K562 (cell line): ENCODE data around the gene MLIP. TPM values are rescaled to one million over a fixed set of nuclear protein-coding genes. Genes with fewer than 3 reads are reported as not detected.

ENCODE experiments used
- ATAC-seq: fragments of 200-7000 bp; cut with Tn5 transposase; 3 replicates; pipeline ENCODE4 v1.9.1; 2020; ENCODE audit warnings: moderate library complexity
- BruUV-seq: library from RNA; stranded (reverse); fragments of 400-500 nt; replicated peaks from 2 replicates; lab custom pipeline; 2021; lab: Mats Ljungman, UMichigan
- CTCF ChIA-PET: fragments of 300-600 bp; formaldehyde crosslinking; extraction: SDS; loops from one replicate; lab custom pipeline; 2021; ENCODE audit warnings: low intra/inter-chr PET ratio; lab: Yijun Ruan, JAX
- POLR2A ChIA-PET: fragments of 300-600, 350-650 bp; sonication (Branson Sonifier 250); formaldehyde crosslinking; extraction: SDS; loops from one replicate; lab custom pipeline; 2021; ENCODE audit warnings: antibody characterized with exemption, inconsistent platforms; lab: Yijun Ruan, JAX
- DNase-seq, 4 experiments: peaks; one replicate each; pipeline versions ENCODE4 v3.0.0 to v3.0.0-alpha.2; 2011 to 2018; ENCODE audit warnings: low spot score in 3 of 4, mixed read lengths in 3 of 4; ENCODE audit errors: extremely low read depth in 1 of 4
- FAIRE-seq: peaks from 2 replicates; lab custom pipeline; 2011; peaks lifted over from hg19 to GRCh38; lab: Jason Lieb, UNC
- H2AFZ ChIP-seq: 2 replicates; pipeline ENCODE4 v1.6.0; 2011; ENCODE audit warnings: low read depth, low read length, control low read depth, inconsistent platforms
- H3K27ac ChIP-seq: fragments of 200-600 bp; 3 replicates; pipeline ENCODE4 v1.8.0; 2011; ENCODE audit warnings: low read depth, mild to moderate bottlenecking, control low read depth, inconsistent platforms, low read length, moderate library complexity, mixed read lengths; ENCODE audit errors: extremely low read depth
- H3K27me3 ChIP-seq, 2 experiments: fragments of 300-600 bp in 1 of 2; 2 replicates in 1 of 2; 3 replicates in 1 of 2; pipeline versions ENCODE4 v1.6.0 to v1.8.0; 2011; ENCODE audit warnings: inconsistent platforms in 2 of 2, low read length in 2 of 2, mild to moderate bottlenecking in 1 of 2, mixed read lengths in 1 of 2, moderate library complexity in 1 of 2; ENCODE audit not compliant: control insufficient read depth in 2 of 2, insufficient read depth in 2 of 2
- H3K36me3 ChIP-seq: fragments of 300-600 bp; 3 replicates; pipeline ENCODE4 v1.8.0; 2011; ENCODE audit warnings: mild to moderate bottlenecking, low read length, inconsistent platforms; ENCODE audit not compliant: control insufficient read depth, insufficient read depth
- H3K4me1 ChIP-seq, 2 experiments: fragments of 200-600 bp in 1 of 2; replicated peaks in 1 of 2; 2 replicates in 1 of 2; 3 replicates in 1 of 2; pipeline versions ENCODE4 v1.5.1 to v1.8.0; 2011; ENCODE audit warnings: inconsistent platforms in 2 of 2, low read length in 2 of 2, mild to moderate bottlenecking in 1 of 2, mixed read lengths in 1 of 2, moderate library complexity in 1 of 2; ENCODE audit not compliant: control insufficient read depth in 2 of 2, insufficient read depth in 2 of 2
- H3K4me2 ChIP-seq: 2 replicates; pipeline ENCODE4 v1.6.1; 2011; ENCODE audit warnings: low read length, control low read depth, inconsistent platforms, mixed read lengths; ENCODE audit not compliant: insufficient read depth
- H3K4me3 ChIP-seq: fragments of 200-600 bp; sonication (generic), shearing (Covaris generic); 2 replicates; pipeline ENCODE4 v1.5.1; 2016; ENCODE audit warnings: control low read depth, inconsistent platforms
- H3K79me2 ChIP-seq: fragments of 200-600 bp; 3 replicates; pipeline ENCODE4 v1.8.0; 2011; ENCODE audit warnings: low read length, inconsistent platforms; ENCODE audit not compliant: control insufficient read depth, insufficient read depth
- H3K9ac ChIP-seq, 2 experiments: 2 replicates each; pipeline versions ENCODE4 v1.6.0 to v1.6.1; 2011; ENCODE audit warnings: low read depth in 2 of 2, low read length in 2 of 2, control low read depth in 1 of 2, inconsistent platforms in 1 of 2, mild to moderate bottlenecking in 1 of 2, mixed read lengths in 1 of 2; ENCODE audit not compliant: insufficient read depth in 1 of 2
- H3K9me1 ChIP-seq: one replicate; pipeline ENCODE4 v1.6.0; 2011; ENCODE audit warnings: inconsistent platforms, mild to moderate bottlenecking, low read length, moderate library complexity; ENCODE audit not compliant: control insufficient read depth, insufficient read depth
- H3K9me3 ChIP-seq: replicated peaks from 2 replicates; pipeline ENCODE4 v1.5.1; 2011; ENCODE audit warnings: low read depth, low read length, inconsistent platforms; ENCODE audit not compliant: control insufficient read depth, insufficient read depth
- H4K20me1 ChIP-seq: replicated peaks from 2 replicates; pipeline ENCODE4 v1.6.1; 2011; ENCODE audit warnings: low read length, inconsistent platforms, mixed read lengths; ENCODE audit not compliant: control insufficient read depth, insufficient read depth
- CEBPG ChIP-seq, 3 experiments: fragments of 200-800 bp in 1 of 3; sonication (Bioruptor generic) in 1 of 3; sonication (generic) in 1 of 3; formaldehyde crosslinking in 1 of 3; IDR thresholded peaks in 2 of 3; conservative IDR thresholded peaks in 1 of 3; 2 replicates each; pipeline versions ENCODE4 v1.6.1 to v1.8.0; 2016 to 2022; ENCODE audit warnings: missing compliant biosample characterization in 2 of 3, missing genetic modification characterization in 2 of 3, mild to moderate bottlenecking in 1 of 3, missing genetic modification reagents in 1 of 3
- GTF2F1 ChIP-seq: IDR thresholded peaks from 2 replicates; pipeline ENCODE4 v1.6.1; 2011; ENCODE audit warnings: low read depth, low read length, improper control_type of control experiment
- JUNB ChIP-seq: fragments of 450-650 bp; formaldehyde crosslinking; conservative IDR thresholded peaks from 2 replicates; pipeline ENCODE4 v1.4.0; 2020; ENCODE audit warnings: mild to moderate bottlenecking
- MTA3 ChIP-seq: fragments of 450-650 bp; formaldehyde crosslinking; IDR thresholded peaks from 2 replicates; pipeline ENCODE4 v1.6.1; 2017; ENCODE audit warnings: mild to moderate bottlenecking, borderline replicate concordance
- ZNF695 ChIP-seq: fragments of 450-650 bp; formaldehyde crosslinking; IDR thresholded peaks from 2 replicates; pipeline ENCODE4 v1.4.0; 2020; ENCODE audit warnings: mild to moderate bottlenecking, moderate library complexity
- whole genome bisulfite sequencing: fragments of 100-300 bp; shearing (Covaris generic); methylation state at CpG from one replicate; pipeline ENCODE4 v1.1.6; 2016; ENCODE audit warnings: low coverage, mixed read lengths; ENCODE audit not compliant: insufficient coverage; ENCODE audit errors: missing lambda C conversion rate; 5-methylcytosine and 5-hydroxymethylcytosine counted together
- in situ Hi-C: fragments of 300-500 bp; cut with MboI; formaldehyde crosslinking; loops from 4 replicates; pipeline ENCODE4 v1.15.0; 2018; ENCODE audit warnings: inconsistent platforms, mixed read lengths
- intact Hi-C: fragments of 100-400 bp; cut with micrococcal nuclease; formaldehyde crosslinking; loops from 2 replicates; pipeline ENCODE4 v1.14.2; 2022
- polyA plus RNA-seq, 8 experiments: library from polyadenylated mRNA; depleted of rRNA in 4 of 8; stranded (reverse) in 5 of 8; unstranded in 3 of 8; fragments of >200 nt; fragmentation: Nextera tagmentation in 2 of 8; fragmentation: Illumina TruSeq in 1 of 8; extraction: Ambion mirVana in 2 of 8; extraction: Trizol in 1 of 8; gene quantifications; 2 replicates each; pipeline versions ENCODE4 v1.2.1 to v1.2.3, GENCODE V29; 2011 to 2014; ENCODE audit warnings: inconsistent platforms in 1 of 8, missing spikeins in 1 of 8
- total RNA-seq, 7 experiments: library from RNA; depleted of rRNA in 6 of 7; stranded (reverse); fragments of >200 nt in 6 of 7; fragmentation: Illumina TruSeq in 2 of 7; extraction: Trizol in 2 of 7; gene quantifications; 2 replicates each; pipeline versions ENCODE4 v1.2.1 to v1.2.3, GENCODE V29; 2011 to 2021; ENCODE audit warnings: low replicate concordance in 1 of 7
- TF ChIP-seq, protein P1 (sequence below): fragments of 450-650 bp; IDR thresholded peaks from 2 replicates; pipeline ENCODE4 v1.6.1; 2016; ENCODE audit warnings: antibody characterized with exemption
- TF ChIP-seq, protein P2 (sequence below): sonication (generic); formaldehyde crosslinking; IDR thresholded peaks from 2 replicates; pipeline ENCODE4 v1.8.0; 2022; ENCODE audit warnings: missing genetic modification reagents, mild to moderate bottlenecking, borderline replicate concordance
- TF ChIP-seq, protein P3 (sequence below): fragments of 250-450 bp; sonication (Bioruptor Pico); IDR thresholded peaks from 2 replicates; pipeline ENCODE4 v1.8.0; 2021; ENCODE audit warnings: moderate library complexity, mild to moderate bottlenecking, inconsistent platforms
- TF ChIP-seq, protein P4 (sequence below): fragments of 450-650 bp; formaldehyde crosslinking; IDR thresholded peaks from 2 replicates; pipeline ENCODE4 v1.4.0; 2020; ENCODE audit warnings: mild to moderate bottlenecking, moderate library complexity
- TF ChIP-seq, protein P5 (sequence below): fragments of 450-650 bp; formaldehyde crosslinking; IDR thresholded peaks from 2 replicates; pipeline ENCODE4 v1.4.0; 2020; ENCODE audit warnings: mild to moderate bottlenecking, mixed read lengths
- TF ChIP-seq, protein P6 (sequence below): fragments of 450-650 bp; formaldehyde crosslinking; IDR thresholded peaks from 2 replicates; pipeline ENCODE4 v1.4.0; 2022; ENCODE audit warnings: missing genetic modification characterization
- TF ChIP-seq, protein P7 (sequence below): fragments of 450-650 bp; IDR thresholded peaks from 2 replicates; pipeline ENCODE4 v1.6.1; 2017; ENCODE audit warnings: mild to moderate bottlenecking, moderate library complexity

The MLIP gene
- total and polyA plus RNA-seq, 9 of the 15 experiments (the other 6 are each of a cell fraction or from before 2014, with no cell fraction given) = not detected

DNA sequence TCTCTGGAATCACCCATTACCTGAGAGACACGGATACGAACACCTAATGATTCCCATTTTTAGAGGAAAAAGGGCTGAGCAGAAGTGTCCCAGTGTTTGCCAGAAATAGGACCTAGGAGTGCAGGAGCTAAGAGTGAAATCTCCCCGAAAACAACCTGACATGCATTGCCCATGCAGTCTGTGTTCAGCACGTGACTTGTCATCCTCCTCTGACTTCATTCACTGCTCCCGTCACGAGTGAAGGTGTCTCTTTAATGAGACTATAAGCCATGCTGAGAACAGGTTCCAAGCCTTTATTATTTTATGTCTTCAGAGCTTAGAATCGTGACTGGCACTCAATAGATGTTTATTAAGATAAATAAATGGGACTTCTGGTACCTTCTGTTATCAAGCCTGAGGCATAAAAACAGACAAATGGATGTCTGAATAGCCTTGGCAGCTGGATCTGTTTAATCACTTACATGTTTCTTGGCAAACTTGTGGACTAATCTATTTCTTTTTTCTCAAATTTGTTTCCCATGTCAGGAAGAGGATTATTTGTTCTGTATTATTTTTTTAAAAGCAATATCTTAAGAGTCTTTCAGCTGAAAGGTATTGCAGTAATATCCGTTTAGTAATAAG lies 3.7 kb upstream of the MLIP start:
- TF ChIP-seq, protein P1, sequence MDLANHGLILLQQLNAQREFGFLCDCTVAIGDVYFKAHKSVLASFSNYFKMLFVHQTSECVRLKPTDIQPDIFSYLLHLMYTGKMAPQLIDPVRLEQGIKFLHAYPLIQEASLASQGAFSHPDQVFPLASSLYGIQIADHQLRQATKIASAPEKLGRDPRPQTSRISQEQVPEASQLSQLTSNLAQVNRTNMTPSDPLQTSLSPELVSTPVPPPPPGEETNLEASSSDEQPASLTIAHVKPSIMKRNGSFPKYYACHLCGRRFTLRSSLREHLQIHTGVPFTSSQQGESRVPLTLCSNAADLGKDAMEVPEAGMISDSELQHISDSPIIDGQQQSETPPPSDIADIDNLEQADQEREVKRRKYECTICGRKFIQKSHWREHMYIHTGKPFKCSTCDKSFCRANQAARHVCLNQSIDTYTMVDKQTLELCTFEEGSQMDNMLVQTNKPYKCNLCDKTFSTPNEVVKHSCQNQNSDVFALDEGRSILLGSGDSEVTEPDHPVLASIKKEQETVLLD = no peak
- no peak for TF ChIP-seq MTA3
- no peak for TF ChIP-seq CEBPG (CRISPR knock-in tag; IDR thresholded peaks at IDR 0.05)
- TF ChIP-seq CEBPG (tag; conservative IDR thresholded peaks at IDR 0.05 in 1 of 2, IDR thresholded peaks at IDR 0.05 in 1 of 2) = no peak
- TF ChIP-seq, protein P2, sequence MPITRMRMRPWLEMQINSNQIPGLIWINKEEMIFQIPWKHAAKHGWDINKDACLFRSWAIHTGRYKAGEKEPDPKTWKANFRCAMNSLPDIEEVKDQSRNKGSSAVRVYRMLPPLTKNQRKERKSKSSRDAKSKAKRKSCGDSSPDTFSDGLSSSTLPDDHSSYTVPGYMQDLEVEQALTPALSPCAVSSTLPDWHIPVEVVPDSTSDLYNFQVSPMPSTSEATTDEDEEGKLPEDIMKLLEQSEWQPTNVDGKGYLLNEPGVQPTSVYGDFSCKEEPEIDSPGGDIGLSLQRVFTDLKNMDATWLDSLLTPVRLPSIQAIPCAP (CRISPR knock-in tag) = no peak
- TF ChIP-seq, protein P3, sequence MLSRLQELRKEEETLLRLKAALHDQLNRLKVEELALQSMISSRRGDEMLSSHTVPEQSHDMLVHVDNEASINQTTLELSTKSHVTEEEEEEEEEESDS (CRISPR knock-in tag) = no peak
- TF ChIP-seq, protein P4, sequence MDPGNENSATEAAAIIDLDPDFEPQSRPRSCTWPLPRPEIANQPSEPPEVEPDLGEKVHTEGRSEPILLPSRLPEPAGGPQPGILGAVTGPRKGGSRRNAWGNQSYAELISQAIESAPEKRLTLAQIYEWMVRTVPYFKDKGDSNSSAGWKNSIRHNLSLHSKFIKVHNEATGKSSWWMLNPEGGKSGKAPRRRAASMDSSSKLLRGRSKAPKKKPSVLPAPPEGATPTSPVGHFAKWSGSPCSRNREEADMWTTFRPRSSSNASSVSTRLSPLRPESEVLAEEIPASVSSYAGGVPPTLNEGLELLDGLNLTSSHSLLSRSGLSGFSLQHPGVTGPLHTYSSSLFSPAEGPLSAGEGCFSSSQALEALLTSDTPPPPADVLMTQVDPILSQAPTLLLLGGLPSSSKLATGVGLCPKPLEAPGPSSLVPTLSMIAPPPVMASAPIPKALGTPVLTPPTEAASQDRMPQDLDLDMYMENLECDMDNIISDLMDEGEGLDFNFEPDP (CRISPR knock-in tag) = no peak
- TF ChIP-seq ZNF695 (CRISPR knock-in tag) = no peak
- TF ChIP-seq JUNB (CRISPR knock-in tag) = no peak
- TF ChIP-seq, protein P5, sequence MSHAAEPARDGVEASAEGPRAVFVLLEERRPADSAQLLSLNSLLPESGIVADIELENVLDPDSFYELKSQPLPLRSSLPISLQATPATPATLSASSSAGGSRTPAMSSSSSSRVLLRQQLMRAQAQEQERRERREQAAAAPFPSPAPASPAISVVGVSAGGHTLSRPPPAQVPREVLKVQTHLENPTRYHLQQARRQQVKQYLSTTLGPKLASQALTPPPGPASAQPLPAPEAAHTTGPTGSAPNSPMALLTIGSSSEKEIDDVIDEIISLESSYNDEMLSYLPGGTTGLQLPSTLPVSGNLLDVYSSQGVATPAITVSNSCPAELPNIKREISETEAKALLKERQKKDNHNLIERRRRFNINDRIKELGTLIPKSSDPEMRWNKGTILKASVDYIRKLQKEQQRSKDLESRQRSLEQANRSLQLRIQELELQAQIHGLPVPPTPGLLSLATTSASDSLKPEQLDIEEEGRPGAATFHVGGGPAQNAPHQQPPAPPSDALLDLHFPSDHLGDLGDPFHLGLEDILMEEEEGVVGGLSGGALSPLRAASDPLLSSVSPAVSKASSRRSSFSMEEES (CRISPR knock-in tag) = no peak
- TF ChIP-seq, protein P6, sequence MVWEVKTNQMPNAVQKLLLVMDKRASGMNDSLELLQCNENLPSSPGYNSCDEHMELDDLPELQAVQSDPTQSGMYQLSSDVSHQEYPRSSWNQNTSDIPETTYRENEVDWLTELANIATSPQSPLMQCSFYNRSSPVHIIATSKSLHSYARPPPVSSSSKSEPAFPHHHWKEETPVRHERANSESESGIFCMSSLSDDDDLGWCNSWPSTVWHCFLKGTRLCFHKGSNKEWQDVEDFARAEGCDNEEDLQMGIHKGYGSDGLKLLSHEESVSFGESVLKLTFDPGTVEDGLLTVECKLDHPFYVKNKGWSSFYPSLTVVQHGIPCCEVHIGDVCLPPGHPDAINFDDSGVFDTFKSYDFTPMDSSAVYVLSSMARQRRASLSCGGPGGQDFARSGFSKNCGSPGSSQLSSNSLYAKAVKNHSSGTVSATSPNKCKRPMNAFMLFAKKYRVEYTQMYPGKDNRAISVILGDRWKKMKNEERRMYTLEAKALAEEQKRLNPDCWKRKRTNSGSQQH (CRISPR knock-in tag) = no peak
- TF ChIP-seq, protein P7, sequence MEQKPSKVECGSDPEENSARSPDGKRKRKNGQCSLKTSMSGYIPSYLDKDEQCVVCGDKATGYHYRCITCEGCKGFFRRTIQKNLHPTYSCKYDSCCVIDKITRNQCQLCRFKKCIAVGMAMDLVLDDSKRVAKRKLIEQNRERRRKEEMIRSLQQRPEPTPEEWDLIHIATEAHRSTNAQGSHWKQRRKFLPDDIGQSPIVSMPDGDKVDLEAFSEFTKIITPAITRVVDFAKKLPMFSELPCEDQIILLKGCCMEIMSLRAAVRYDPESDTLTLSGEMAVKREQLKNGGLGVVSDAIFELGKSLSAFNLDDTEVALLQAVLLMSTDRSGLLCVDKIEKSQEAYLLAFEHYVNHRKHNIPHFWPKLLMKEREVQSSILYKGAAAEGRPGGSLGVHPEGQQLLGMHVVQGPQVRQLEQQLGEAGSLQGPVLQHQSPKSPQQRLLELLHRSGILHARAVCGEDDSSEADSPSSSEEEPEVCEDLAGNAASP = no peak
- TF ChIP-seq GTF2F1 = no peak
- FAIRE-seq = no peak
- CTCF ChIA-PET = no interaction called here

More for the DNA sequence above, 3.7 kb upstream of the MLIP start:
- H3K4me2 ChIP-seq = no peak overlapping the region
- no peak overlapping the region for H2AFZ ChIP-seq
- H3K36me3 ChIP-seq = no peaks in the 10 kb centered on the region
- in situ Hi-C loops = no loop called here
- no TSS peak for BruUV-seq
- H3K4me1 ChIP-seq = no peaks in the 10 kb centered on the region
- H3K27me3 ChIP-seq = no peaks in the 10 kb centered on the region
- intact Hi-C loops = no loop called here
- H3K27ac ChIP-seq = no peak overlapping the region
- under 1% methylated on average over 8 of the region's 8 CpGs for WGBS
- POLR2A ChIA-PET = interaction anchor here (0.5 kb wide), 1 partner anchor 36 kb away, joined by 3 read pairs; no protein-coding TSS in a partner anchor
- H3K79me2 ChIP-seq = no peaks in the 10 kb centered on the region
- no peaks in the 10 kb centered on the region for H3K9me3 ChIP-seq
- no peak for ATAC-seq
- H3K9ac ChIP-seq = no peak overlapping the region
- H4K20me1 ChIP-seq = no peaks in the 10 kb centered on the region
- DNase-seq = no peak
- no peaks in the 10 kb centered on the region for H3K9me1 ChIP-seq
- no peak overlapping the region for H3K4me3 ChIP-seq
